ENCODE measurements around the gene CYSLTR2. TPM values are rescaled to one million over a fixed set of nuclear protein-coding genes. Genes with fewer than 3 reads are reported as not detected.

CYSLTR2 gene
- total RNA-seq, 4 donors from 2014 or later, result 0.80 to 1.2 (median 0.83) TPM; not detected in 1

GRCh38 chr13:48630291-48630690 is 23.4 kb upstream of the CYSLTR2 start:
- Histone ChIP-seq H3K27me3 (no peaks in the 10 kb centered on the region), H3K4me3 (no peak overlapping the region), H3K9me3 (peaks cover 0 to 5% (median 0%) of the 10 kb centered on the region in 4 donors), H3K4me1 (no peaks in the 10 kb centered on the region), H3K36me3 (no peaks in the 10 kb centered on the region), H3K27ac (no peak overlapping the region)
- no peak for DNase-seq
- TF ChIP-seq, protein P1, sequence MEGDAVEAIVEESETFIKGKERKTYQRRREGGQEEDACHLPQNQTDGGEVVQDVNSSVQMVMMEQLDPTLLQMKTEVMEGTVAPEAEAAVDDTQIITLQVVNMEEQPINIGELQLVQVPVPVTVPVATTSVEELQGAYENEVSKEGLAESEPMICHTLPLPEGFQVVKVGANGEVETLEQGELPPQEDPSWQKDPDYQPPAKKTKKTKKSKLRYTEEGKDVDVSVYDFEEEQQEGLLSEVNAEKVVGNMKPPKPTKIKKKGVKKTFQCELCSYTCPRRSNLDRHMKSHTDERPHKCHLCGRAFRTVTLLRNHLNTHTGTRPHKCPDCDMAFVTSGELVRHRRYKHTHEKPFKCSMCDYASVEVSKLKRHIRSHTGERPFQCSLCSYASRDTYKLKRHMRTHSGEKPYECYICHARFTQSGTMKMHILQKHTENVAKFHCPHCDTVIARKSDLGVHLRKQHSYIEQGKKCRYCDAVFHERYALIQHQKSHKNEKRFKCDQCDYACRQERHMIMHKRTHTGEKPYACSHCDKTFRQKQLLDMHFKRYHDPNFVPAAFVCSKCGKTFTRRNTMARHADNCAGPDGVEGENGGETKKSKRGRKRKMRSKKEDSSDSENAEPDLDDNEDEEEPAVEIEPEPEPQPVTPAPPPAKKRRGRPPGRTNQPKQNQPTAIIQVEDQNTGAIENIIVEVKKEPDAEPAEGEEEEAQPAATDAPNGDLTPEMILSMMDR (IDR thresholded peaks at IDR 0.05), result no peak
- no peak for TF ChIP-seq POLR2A (IDR thresholded peaks at IDR 0.05)

- DNase-seq, result no peak
- no peak overlapping the region for H3K27ac ChIP-seq
- H3K4me1 ChIP-seq, result no peaks in the 10 kb centered on the region
- peaks cover 0 to 5% (median 0%) of the 10 kb centered on the region in 4 donors for H3K9me3 ChIP-seq
- H3K36me3 ChIP-seq, result no peaks in the 10 kb centered on the region
- H3K27me3 ChIP-seq, result no peaks in the 10 kb centered on the region
- no peak for TF ChIP-seq POLR2A (IDR thresholded peaks at IDR 0.05)
- TF ChIP-seq, protein P1 (IDR thresholded peaks at IDR 0.05), result no peak
- H3K4me3 ChIP-seq, result no peak overlapping the region
Observed at GRCh38 chr13:48630773-48631172, 23.0 kb upstream of the CYSLTR2 start.

- Histone ChIP-seq H3K27ac (no peak overlapping the region), H3K4me3 (no peak overlapping the region), H3K4me1 (no peaks in the 10 kb centered on the region), H3K9me3 (peaks cover 0 to 10% (median 0%) of the 10 kb centered on the region in 4 donors), H3K27me3 (no peaks in the 10 kb centered on the region), H3K36me3 (no peaks in the 10 kb centered on the region)
- no peak for TF ChIP-seq POLR2A (IDR thresholded peaks at IDR 0.05)
- TF ChIP-seq, protein P1 (IDR thresholded peaks at IDR 0.05), result no peak
- DNase-seq, result no peak
Observed at GRCh38 chr13:48631441-48631840, 22.3 kb upstream of the CYSLTR2 start.

GRCh38 chr13:48633700-48634099 is 20.0 kb upstream of the CYSLTR2 start:
- Histone ChIP-seq H3K27me3 (no peaks in the 10 kb centered on the region), H3K36me3 (no peaks in the 10 kb centered on the region), H3K4me3 (no peak overlapping the region), H3K9me3 (peaks cover 0 to 16% (median 0%) of the 10 kb centered on the region in 4 donors), H3K27ac (no peak overlapping the region), H3K4me1 (no peaks in the 10 kb centered on the region)
- no peak for DNase-seq
- TF ChIP-seq, protein P1 (IDR thresholded peaks at IDR 0.05), result no peak
- no peak for TF ChIP-seq POLR2A (IDR thresholded peaks at IDR 0.05)

GRCh38 chr13:48634636-48635035 is 19.1 kb upstream of the CYSLTR2 start:
- no peak overlapping the region for H3K4me3 ChIP-seq
- no peaks in the 10 kb centered on the region for H3K36me3 ChIP-seq
- no peak for DNase-seq
- H3K27ac ChIP-seq, result no peak overlapping the region
- H3K4me1 ChIP-seq, result no peaks in the 10 kb centered on the region
- H3K27me3 ChIP-seq, result no peaks in the 10 kb centered on the region
- H3K9me3 ChIP-seq, result peaks cover 0 to 16% (median 0%) of the 10 kb centered on the region in 4 donors
- TF ChIP-seq, protein P1 (IDR thresholded peaks at IDR 0.05), result no peak
- TF ChIP-seq POLR2A (IDR thresholded peaks at IDR 0.05), result no peak

DNA sequence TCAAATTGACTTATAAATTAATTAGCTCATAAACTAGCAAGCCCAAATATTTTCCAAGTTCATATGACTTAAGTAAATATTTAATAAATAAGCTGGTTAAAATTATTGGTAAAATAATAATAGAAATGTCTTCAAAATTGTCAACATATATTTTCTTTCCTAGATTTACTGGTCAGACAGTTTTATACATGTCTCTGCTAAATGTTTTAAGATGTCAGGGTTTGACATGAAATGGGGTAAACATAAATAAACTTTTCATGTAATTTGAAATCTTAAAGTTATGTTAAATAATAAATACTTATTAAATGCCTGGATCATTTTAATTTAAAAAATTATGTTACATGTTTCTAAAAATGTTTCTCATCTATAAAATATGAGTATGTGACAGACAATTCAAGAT is 18.3 kb upstream of the CYSLTR2 start:
- Histone ChIP-seq H3K27ac (no peak overlapping the region), H3K36me3 (no peaks in the 10 kb centered on the region), H3K4me1 (no peaks in the 10 kb centered on the region), H3K27me3 (no peaks in the 10 kb centered on the region), H3K4me3 (no peak overlapping the region), H3K9me3 (peaks cover 0 to 16% (median 0%) of the 10 kb centered on the region in 4 donors)
- TF ChIP-seq POLR2A (IDR thresholded peaks at IDR 0.05), result no peak
- TF ChIP-seq, protein P1 (IDR thresholded peaks at IDR 0.05), result no peak
- no peak for DNase-seq
